Stimulated activated CD4-positive, alpha-beta T cell treated with anti-CD3 and anti-CD28 coated beads, Interleukin-2, amount 100 ng/mL, for 48 hours (primary cell): ENCODE data around the gene DOC2B.
A peak's percentile ranks its signal among the peaks of the same experiment; 100 is the strongest.

Experiments
- DNase-seq, 2 donors: peaks; one replicate each; pipeline ENCODE4 v3.0.0-alpha.2; 2020

DOC2B gene

GRCh38 chr17:160336-160735 lies 21.1 kb downstream of the DOC2B start:
- no peak for DNase-seq

- DNase-seq: no peak
Observed at GRCh38 chr17:159609-160008, 21.8 kb downstream of the DOC2B start.

GRCh38 chr17:158379-158778 lies 23.1 kb downstream of the DOC2B start:
- no peak for DNase-seq

GRCh38 chr17:157901-158300 lies 23.5 kb downstream of the DOC2B start:
- DNase-seq: no peak

- DNase-seq: no peak
Observed at GRCh38 chr17:156946-157345, 24.5 kb downstream of the DOC2B start.

GRCh38 chr17:156094-156621 lies 25.3 kb downstream of the DOC2B start:
- DNase-seq: no peak

- DNase-seq: no peak
Observed at GRCh38 chr17:155576-155975, 25.9 kb downstream of the DOC2B start.

GRCh38 chr17:153851-154250 lies 27.6 kb downstream of the DOC2B start:
- DNase-seq: no peak

- DNase-seq: no peak
Observed at GRCh38 chr17:152860-153420, 28.5 kb downstream of the DOC2B start.

- DNase-seq: no peak
Observed at GRCh38 chr17:151886-152859, 29.3 kb downstream of the DOC2B start.

- no peak for DNase-seq
Observed at GRCh38 chr17:151004-151403, 30.4 kb downstream of the DOC2B start.

GRCh38 chr17:149897-150584 lies 31.4 kb downstream of the DOC2B start:
- DNase-seq: no peak

- no peak for DNase-seq
Observed at GRCh38 chr17:149231-149630, 32.2 kb downstream of the DOC2B start.

- no peak for DNase-seq
Observed at GRCh38 chr17:148757-149156, 32.7 kb downstream of the DOC2B start.

GRCh38 chr17:147796-148740 lies 33.4 kb downstream of the DOC2B start:
- DNase-seq: no peak

- DNase-seq: no peak
Observed at GRCh38 chr17:146983-147761, 34.3 kb downstream of the DOC2B start.

GRCh38 chr17:146546-146945 lies 34.9 kb downstream of the DOC2B start:
- no peak for DNase-seq

GRCh38 chr17:145671-146541 lies 35.5 kb downstream of the DOC2B start:
- DNase-seq: no peak

GRCh38 chr17:144936-145670 lies 36.3 kb downstream of the DOC2B start:
- DNase-seq: no peak

GRCh38 chr17:143785-144281 lies 37.6 kb downstream of the DOC2B start:
- peak; percentile 93 to 95 for DNase-seq
